D341Med (cell line): ENCODE data around the gene STUM.
A peak's percentile ranks its signal among the peaks of the same experiment; 100 is the strongest.
"Not testable (repeated sequence)": the region's sequence is repeated elsewhere in the genome, so short reads cannot be mapped to it uniquely, and the experiment has no call there.

Experiments
- DNase-seq: peaks from one replicate; pipeline ENCODE4 v3.0.0; 2012; ENCODE audit warnings: low spot score

STUM gene, protein sequence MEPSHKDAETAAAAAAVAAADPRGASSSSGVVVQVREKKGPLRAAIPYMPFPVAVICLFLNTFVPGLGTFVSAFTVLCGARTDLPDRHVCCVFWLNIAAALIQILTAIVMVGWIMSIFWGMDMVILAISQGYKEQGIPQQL

DNA sequence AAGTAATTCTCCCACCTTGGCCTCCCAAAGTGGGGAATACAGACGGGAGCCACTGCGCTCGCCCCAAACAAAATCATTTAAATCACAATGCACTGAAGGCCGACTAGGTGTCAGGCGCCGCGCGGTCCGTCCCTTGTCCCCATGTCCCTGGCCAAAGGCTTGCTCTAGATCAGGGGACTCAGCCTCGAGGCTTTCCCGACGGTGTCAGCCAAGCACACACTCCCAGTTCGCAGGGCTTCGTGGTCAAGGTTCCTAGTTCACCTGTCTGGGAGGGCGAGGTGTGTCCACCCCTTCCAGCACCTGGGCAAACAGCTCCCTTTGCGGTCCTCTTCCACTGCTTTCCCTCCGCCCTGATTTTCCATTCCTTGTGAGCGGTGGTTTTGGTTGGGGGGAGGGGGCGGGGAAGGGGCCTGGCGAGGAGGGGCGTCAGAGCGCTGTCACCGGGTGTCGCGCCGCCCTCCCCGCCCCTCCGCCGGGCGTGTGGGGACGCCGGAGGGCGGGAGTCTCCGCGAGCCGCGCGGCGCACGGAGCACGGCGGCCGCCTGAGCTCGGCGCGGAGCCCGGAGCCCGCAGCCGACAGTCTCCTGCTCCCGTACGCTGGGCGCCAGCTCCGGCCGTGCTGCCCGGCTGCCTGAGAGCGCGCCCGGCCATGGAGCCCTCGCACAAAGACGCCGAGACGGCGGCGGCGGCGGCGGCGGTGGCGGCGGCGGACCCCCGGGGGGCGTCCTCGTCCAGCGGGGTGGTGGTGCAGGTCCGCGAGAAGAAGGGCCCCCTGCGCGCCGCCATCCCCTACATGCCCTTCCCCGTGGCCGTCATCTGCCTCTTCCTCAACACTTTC is at the start of gene STUM:
STUM (plus strand) TSS at position 509 of the 838 bp plus-strand sequence; CDS start at position 650, 141 bp downstream.
- peak; percentile 90 for DNase-seq

DNA sequence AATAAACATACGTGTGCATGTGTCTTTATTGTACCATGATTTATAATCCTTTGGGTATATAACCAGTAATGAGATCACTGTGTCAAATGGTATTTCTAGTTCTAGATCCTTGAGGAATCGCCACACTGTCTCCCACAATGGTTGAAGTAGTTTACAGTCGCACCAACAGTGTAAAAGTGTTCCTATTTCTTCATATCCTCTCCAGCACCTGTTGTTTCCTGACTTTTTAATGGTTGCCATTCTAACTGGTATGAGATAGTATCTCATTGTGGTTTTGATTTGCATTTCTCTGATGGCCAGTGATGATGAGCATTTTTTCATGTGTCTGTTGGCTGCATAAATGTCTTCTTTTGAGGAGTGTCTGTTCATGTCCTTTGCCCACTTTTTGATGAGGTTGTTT is 48.9 kb upstream of the STUM start:
- not testable (repeated sequence) for DNase-seq

DNA sequence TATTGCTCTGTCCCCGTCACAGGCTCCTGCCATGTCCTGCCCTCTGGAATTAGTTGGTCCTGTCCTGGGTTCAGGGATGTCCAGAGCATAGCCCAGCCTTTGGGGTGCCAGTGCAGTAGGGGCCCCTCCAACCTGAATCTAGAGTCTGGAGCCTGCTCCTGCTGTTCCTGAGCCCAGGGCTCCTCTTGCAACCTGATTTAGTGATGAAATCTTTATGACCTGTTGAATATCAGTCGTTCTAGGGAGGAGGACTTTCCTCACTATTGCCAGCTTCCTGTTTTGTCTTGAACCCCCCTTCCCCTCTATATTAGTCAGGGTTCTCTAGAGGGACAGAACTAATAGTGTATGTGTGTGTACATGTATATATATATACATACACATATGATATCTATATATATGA is 42.5 kb upstream of the STUM start:
- no peak for DNase-seq

DNA sequence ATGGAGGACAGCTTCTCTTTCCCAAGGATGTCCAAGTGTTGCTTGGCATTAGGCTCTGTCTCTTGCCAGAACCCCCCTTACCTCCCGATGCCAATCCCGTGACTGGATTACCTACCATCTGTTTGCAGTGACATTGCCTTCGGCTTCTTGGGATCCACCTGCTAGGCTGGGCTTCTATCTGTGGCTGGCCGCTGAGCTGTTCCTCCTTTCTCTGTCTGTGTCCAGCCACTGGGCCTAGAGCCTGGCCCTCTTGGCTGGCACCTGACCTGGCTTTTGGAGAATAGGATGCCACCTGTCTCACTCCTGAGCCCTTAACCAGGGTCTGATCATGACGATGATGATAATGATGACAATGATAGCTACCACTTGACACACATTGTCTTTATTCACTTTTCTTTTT is 41.6 kb upstream of the STUM start:
- DNase-seq, result no peak

DNA sequence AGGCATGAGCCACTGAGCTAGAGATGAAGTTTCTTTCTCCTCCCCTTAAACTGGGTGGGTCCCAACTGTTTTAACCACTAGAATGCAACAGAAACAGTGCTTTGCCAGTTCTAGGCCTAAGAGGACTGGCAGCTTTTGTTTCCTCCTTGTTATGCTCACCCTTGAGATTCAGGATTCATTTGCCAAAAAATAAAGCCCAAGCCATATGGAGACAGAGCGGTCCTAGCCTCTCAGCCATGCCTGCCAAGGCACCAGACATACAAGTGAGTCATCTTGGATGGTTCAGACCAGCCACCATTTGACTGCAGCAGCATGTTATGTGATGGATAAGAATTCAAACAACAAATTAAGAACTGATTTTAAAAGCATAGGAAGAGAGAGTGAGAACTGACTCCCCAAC is 38.1 kb upstream of the STUM start:
- DNase-seq, result peak; percentile 18

DNA sequence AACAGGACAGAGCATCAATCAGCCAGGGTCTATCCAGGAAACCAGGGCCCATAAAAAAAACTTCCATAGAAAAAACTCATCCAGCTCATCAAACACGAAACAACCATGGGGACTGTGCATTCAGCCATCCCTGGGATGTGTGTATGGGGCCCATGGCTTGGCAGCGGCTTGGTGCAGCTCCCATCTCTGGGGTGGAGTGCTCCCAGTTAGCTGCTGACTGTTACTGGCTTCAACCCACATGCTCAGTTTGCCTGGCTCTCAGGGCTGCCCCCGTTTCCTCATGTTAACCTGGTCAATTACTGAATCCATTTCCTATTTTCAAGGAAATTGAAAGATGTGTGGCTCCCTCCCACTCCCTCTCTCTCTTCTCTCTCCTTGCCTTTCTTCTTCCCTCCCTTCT is 37.3 kb upstream of the STUM start:
- DNase-seq, result no peak

DNA sequence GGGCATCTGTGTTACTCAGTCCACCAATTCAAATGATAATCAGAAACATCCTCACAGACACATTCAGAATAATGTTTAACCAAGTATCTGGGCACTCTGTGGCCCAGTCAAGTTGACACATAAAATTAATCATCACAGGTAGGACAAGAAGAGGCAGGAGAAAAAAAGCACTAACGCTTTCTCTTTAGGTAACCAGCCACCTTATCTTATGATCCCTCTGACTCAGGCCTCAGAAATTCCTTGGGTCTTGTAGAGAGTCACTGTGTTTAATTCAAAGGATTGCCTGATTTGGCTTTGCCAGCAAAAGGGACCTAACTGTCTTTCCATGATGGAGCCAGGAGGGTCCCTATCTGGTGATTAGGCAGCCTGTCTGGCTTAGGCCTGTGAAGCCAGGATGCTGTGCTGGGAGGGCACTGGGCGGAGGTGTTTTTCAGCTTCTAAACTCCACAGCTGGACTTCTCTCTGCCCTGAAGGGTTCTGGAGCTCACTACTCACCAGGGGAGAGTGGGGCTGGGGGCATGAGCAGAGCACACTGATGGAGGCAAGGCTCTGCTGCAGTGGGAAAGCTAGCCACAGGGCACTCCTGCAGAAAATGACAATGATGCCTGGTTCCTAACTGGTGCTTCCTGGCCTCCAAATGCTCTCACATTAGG is 36.4 kb upstream of the STUM start:
- DNase-seq, result no peak

DNA sequence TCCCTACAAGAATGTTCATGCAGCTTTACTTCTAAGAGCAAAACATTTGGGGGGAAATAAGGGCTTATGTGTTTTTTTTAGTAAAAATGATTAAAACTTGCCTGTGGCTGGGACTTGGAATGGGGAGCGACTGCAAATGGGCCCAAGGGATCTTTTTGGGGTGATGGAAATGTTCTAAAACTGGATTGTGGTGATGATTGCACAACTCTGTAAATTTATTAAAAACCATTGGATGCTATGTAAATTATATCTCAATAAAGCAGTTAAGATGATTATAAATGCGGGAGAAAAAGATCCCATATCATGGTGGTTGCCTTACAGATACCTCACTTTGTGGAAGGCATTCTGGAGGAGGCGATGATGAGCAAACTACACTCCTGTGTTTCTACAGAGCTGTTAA is 30.2 kb upstream of the STUM start:
- DNase-seq, result no peak

DNA sequence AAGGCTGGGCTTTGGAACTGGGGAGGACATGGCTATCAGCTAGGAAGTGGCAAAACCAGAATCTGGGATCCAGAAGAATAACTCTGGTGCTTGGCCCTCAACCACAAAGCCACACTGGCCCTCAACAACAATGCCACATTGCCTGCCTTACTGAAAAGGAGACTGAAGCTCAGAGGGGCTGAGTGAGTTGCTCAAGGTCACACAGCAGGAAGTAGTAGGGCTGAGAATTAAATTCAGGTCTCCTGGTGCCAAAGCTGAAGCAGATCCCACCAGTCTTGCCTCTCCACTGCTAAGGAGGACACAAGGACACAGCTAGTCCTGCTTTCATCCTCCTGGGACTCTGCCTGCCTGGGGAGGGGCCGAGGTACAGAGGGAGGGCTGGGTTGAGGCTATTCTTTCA is 29.4 kb upstream of the STUM start:
- DNase-seq, result no peak

DNA sequence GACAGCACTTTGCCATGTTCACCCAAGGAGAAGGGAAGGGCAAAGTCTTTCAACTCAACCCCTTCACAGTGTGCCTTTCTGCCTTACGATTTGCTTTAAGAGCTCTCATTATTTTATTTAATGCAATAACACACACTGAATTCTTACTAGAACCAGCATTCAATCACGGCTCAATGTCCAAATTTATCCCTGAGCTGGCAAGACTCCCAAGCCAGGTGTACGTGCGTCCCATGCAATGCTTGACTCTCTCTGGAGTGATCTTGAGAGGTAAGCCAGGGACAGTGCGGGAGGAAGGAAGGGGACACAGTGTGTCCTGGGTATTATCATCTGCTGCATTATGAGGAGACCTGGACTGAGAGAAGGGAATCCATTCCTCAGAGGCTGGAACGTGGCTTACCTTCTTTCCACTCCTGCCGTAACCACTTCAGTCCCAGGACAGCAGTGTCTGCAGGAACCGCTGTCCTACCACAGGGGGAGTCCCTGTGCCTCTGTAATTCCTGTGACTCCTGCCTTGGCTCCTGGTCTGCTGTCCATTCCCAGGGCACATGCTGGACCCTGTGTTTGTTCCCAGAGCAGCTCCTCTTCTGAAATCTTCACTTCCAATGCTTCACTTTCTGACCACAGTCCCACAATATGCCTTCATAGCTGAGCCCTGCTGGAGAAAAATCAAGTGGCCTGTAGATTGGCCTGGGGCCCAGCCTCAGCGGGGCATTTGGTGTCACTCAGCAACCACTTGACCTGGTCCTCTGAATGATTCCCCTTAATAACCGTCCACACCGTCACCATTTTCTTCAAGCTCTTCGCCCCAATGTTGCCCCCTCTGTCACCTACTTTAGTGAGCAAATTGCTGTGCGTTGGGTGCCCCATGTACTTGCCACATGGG is 28.6 kb upstream of the STUM start:
- DNase-seq, result no peak

DNA sequence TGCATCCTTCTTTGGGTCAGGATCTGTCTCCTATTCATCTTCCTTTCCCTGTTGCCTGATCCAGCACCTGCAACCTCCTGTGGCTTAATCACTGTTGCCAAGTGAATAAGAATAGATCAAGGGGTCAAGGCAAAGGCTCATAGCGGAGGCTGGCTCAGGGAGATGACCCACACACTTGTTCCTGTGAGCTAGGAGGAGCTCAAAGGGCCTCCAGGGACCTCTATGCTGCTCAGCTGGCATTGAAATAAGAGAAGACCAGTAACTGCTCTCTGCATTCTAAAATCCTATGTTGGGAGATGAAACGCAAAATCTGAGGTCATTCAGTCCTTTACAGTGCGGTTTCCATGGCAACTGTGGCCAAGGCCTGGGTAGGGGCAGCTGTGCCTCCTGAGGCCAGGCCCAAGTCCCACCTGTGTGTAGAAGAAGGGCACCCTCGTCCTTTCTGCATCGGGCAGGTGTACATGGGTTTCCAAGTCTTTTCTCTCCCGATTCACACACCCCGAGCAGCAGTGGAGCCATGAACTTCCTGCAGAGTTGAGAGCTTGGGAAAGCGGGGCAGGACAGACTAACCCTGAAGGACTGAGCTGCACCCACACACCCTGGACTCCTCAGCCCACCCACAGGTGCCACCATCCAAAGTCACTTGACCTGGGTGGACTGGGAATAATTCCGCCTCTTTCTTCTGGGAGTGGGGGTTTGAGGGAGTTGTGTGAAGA is 27.8 kb upstream of the STUM start:
- DNase-seq, result no peak

DNA sequence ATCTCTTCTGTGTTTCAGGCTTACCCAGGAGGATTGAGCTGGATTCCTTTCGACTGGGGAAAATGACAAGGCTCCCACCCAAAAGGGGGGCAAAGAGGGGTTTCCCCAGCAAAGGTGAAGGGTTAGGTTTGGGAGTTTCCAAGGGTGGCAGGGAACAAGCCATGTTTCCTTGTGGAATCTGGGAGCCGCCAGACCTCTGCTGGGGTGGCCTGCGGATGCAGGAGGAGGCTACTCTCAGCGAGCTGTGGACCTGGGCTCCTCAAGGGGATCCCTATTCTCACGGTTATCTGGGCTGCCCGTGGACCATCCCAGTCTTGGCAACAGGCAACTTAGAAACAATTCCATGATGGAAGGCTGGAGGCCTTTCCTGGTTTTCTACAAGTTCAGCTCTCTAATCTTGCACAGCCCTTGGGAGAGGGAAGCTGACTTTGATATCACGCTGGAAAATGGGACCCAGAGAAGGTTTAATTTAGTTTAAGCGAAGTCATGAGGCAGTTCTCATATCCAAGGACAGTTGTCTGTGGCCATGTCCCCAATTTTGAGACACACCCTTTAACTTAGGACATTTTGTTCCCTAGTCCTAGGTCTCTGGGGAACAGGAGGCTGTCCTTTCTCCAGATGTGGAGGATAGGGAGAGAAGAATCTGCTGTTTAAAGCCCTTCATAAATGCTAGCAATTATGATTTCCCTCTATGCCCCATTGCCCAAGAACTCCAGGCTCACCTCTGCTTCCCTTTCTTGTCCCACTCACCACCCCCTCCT is 24.7 kb upstream of the STUM start:
- DNase-seq, result no peak

DNA sequence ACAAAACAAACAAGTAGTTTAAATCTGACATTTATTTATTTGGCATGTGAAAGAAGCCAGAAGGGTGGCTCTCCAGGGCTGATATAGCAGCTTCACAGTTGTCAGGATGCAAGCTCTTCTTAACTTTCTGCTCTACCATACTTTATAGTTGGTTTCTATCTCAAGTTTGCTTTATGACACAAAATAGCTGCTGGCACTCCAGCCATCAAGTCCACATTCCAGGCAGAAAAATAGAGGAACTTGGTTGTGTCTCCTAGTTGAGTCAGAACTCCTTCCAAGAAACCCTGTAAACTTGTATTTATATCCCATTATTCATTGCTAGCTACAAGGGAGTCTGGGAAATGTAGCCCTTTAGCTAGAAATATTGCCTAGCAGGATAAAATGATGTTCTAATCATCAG is 24.0 kb upstream of the STUM start:
- no peak for DNase-seq

DNA sequence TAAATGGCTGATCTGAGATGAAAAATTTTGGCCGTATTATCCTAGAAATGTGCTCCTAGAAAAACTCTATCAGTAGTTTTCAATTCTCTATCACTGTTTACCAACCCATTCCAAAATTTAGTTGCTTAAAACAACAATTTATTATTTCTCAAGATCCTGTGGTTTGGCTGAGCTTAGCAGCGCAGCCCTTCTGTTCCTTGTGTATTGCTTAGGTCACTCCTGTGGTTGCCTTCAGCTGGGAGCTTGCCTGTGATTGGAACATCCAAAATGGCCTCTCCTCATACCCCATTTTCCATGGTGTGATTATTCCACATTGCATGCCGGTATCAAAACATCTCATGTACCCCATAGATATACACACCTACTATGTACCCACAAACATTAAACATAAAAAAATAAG is 22.8 kb upstream of the STUM start:
- DNase-seq, result no peak

DNA sequence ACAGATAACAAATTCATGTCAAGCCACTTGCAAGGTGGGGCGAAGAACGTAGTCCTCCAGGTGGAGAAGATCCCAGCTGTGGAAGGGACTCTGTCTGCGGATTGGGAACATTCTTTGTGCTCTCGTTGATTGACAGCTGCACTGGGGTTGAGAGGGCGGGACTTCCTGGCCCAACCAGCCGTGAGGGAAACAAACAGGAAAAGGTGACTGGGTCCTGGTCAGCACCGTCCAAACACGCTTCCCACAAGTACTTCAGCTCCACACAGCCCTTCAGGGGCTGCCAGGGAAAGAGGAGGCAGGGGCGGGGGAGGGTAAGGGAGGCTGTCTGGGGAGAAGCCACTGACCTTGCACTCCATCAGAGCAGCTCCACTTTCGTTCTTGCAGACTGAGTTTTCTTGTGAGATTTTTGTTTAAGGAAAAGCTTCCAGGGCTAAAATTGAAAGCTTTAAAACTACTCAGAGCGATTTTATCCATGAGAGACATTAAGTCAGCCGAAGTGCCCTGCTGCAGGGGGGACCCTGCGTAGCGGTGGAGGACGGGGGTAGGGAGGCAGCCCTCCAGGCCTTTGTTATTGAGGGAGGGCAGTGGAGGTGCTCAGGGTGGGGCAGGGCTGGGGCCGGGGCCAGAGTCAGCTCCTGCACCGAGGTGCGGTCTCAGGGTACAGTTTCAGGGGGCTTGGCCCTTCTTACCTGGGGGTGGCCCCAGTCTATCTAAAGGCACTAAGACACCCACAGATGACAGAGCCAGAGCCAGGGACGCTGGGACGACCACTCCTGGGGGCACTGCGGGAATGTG is 21.6 kb upstream of the STUM start:
- DNase-seq, result no peak

DNA sequence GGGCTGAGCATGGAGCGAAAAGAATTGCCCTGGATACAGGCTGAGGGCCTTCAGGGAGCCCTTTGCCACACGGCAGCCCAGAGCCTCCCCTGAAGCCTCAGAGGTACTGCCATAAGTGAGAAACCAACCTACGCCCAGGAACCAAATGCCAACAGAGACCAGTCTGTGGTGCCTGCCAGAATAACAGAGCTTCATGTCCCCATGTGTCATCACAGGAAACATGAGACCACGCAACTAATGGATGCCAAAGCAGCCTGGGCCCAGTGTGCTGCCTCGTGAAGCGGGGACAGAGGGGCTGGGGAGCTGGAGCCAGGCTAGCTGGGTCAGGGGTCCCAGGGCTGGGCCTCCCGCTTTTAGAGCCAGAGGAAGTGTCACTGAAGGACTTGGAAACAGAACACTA is 18.7 kb upstream of the STUM start:
- no peak for DNase-seq

DNA sequence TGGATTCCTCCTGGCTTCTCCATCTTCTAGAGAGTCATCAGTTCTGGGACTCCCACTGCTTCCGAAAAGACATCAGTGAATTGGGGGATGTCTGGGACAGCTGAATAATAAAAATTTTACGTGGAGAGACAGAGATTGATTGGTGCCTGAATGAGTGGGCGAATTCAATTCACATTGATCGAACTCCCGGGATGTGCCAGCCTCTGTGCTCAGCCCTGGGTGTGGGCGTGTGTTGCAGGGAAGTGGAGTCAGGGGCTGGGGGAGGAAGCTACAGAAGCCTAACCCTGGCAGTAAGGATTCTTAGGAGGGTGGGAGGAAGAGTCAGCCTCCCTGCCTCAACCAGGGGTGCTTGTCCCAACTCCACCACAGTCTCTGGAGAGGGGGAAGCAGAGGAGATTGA is 18.0 kb upstream of the STUM start:
- no peak for DNase-seq

DNA sequence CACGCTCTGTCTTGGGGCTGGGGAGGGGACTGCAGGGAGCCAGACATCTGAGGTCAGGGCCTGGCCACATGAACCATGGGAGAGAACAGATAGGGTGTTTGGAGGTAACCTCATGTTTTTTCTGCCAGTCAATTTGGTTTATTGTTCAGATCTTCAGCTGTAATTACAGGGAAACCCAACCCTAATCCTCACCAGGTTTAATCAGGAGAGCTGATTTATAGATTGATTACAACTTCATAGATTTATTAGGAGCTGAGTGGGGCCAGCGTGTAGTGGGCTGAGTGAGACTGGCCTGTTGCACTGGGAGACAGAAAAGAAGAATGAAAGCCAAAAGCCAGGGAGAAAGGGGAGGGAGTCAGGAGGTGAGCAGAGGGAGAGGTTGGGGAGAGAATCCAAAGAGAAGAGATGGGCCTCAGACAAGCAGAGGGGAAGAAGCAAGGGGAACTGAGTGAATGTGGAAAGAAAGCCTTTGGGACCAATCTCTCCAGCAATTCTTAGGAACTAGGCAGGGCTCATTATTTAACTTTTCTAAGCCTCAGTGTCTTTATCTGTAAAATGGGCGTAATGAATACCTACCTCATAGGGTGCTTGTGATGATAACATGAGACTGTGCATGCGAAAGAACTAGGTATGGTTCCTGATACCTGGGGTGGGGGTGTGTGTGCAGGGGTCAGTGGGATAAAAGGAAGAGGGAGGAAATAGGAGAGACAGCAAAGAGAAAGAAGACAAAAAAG is 17.0 kb upstream of the STUM start:
- no peak for DNase-seq

DNA sequence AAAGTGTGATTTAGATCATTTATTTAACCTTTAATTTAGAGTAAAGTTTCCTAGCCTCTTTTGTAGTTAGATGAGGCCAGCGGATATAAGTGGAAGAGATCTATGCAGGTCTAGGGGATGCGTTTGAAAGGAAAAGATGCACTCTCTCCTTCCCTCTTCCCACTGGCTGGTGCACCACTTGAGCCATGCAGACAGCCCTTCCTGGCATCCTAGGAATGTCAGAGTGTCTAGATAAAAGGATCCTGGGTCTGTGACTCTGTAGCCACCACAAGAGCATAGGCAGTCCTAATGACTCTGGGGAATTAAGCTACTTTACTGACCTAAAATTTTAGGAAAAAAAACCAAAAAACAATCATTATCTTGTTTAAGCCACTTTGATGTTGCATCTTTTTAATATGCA is 16.0 kb upstream of the STUM start:
- no peak for DNase-seq

DNA sequence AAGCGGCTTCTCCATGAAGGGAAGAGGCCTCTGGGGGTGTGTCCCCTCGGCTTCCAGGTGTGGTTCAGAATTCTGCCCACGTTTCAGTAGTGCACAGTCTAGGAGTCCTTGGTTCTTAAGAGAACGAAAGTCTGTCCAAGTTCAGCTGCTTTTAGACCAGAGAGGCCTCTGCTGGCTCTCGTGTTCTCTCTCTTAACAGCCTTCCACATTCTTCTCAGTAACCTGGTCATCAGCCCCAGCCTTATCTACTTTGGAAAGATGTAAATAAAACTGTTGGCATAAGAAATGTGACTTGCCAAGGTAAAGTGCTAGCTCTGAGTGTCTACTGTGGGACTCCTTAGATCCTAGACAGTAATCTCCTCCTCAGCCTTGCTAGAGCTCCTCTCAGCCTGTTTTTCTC is 15.3 kb upstream of the STUM start:
- DNase-seq, result no peak
